CD4-positive, alpha-beta T cell (primary cell): ENCODE results near the gene LMF1. TPM values are rescaled to one million over a fixed set of nuclear protein-coding genes. Genes with fewer than 3 reads are reported as not detected.

Experiments
- ATAC-seq: fragments of 200-7000 bp; cut with Tn5 transposase; one replicate; pipeline ENCODE4 v1.10.0; 2022; ENCODE audit warnings: mild to moderate bottlenecking; ENCODE audit not compliant: poor library complexity
- CTCF ChIA-PET: fragments of 350-600 bp; sonication (Branson Sonifier 250); formaldehyde crosslinking; loops from one replicate; lab custom pipeline; 2021; ENCODE audit warnings: antibody characterized with exemption, inconsistent platforms; lab: Charles Lee
- POLR2A ChIA-PET: fragments of 350-600 bp; sonication (Branson Sonifier 250); formaldehyde crosslinking; loops from one replicate; lab custom pipeline; 2021; ENCODE audit warnings: antibody characterized with exemption, inconsistent platforms; lab: Charles Lee
- DNase-seq, 14 experiments: peaks; one replicate each; pipeline ENCODE4 v3.0.0-alpha.2; 2013 to 2020; ENCODE audit warnings: mixed read lengths in 2 of 14
- H3K27ac ChIP-seq, 2 donors: one replicate each; pipeline versions ENCODE4 v1.5.1 to v1.7.0; 2013; ENCODE audit warnings: low read length in 2 of 2, low read depth in 1 of 2, mild to moderate bottlenecking in 1 of 2
- H3K27me3 ChIP-seq, 2 experiments: 1 replicate in 1 of 2; 2 replicates in 1 of 2; pipeline versions ENCODE4 v1.6.1 to v1.7.0; 2013; ENCODE audit warnings: low read length in 2 of 2, control low read depth in 1 of 2, mild to moderate bottlenecking in 1 of 2, moderate library complexity in 1 of 2; ENCODE audit not compliant: insufficient read depth in 2 of 2, control insufficient read depth in 1 of 2
- H3K36me3 ChIP-seq: one replicate; pipeline ENCODE4 v1.6.1; 2013; ENCODE audit warnings: low read length, control low read depth; ENCODE audit not compliant: insufficient read depth
- H3K4me1 ChIP-seq: one replicate; pipeline ENCODE4 v1.6.1; 2013; ENCODE audit warnings: low read length, control low read depth; ENCODE audit not compliant: insufficient read depth
- H3K4me3 ChIP-seq: one replicate; pipeline ENCODE4 v1.5.1; 2013; ENCODE audit warnings: mild to moderate bottlenecking, low read length, moderate library complexity
- H3K9me3 ChIP-seq, 2 experiments: 1 replicate in 1 of 2; 2 replicates in 1 of 2; pipeline versions ENCODE4 v1.6.1 to v1.7.0; 2013; ENCODE audit warnings: low read length in 2 of 2, mild to moderate bottlenecking in 2 of 2, control low read depth in 1 of 2, moderate library complexity in 1 of 2; ENCODE audit not compliant: control insufficient read depth in 1 of 2, insufficient read depth in 1 of 2
- H3K27ac Mint-ChIP-seq: one replicate; pipeline ENCODE4 v1.8.0; 2020; ENCODE audit warnings: mixed read lengths
- H3K27me3 Mint-ChIP-seq: one replicate; pipeline ENCODE4 v1.8.0; 2021; ENCODE audit warnings: mixed read lengths
- H3K36me3 Mint-ChIP-seq: one replicate; pipeline ENCODE4 v1.8.0; 2021; ENCODE audit warnings: low read depth, mixed read lengths
- H3K4me1 Mint-ChIP-seq: one replicate; pipeline ENCODE4 v1.8.0; 2021; ENCODE audit warnings: low read depth, mixed read lengths
- H3K4me3 Mint-ChIP-seq: one replicate; pipeline ENCODE4 v1.8.0; 2020; ENCODE audit warnings: mild to moderate bottlenecking, mixed read lengths
- H3K9me3 Mint-ChIP-seq: one replicate; pipeline ENCODE4 v1.8.0; 2020; ENCODE audit warnings: mixed read lengths
- intact Hi-C, 2 experiments: fragments of 100-400 bp; cut with DNase I in 1 of 2; cut with micrococcal nuclease in 1 of 2; formaldehyde crosslinking; loops; one replicate each; pipeline versions ENCODE4 v1.15.1 to v1.9.0; 2023 to 2025; cut with DNase I, micrococcal nuclease
- total RNA-seq, 174 experiments: library from RNA in 2 of 174; stranded (reverse) in 2 of 174; gene quantifications; one replicate each; pipeline ENCODE4 v1.2.3 and lab custom pipeline; 2021 to 2026
- TF ChIP-seq, protein P1 (sequence below): fragments of 200-600 bp; IDR thresholded peaks from one replicate; pipeline ENCODE4 v1.8.0; 2022; ENCODE audit warnings: antibody characterized with exemption, mild to moderate bottlenecking

LMF1 gene
- total RNA-seq, 2 experiments from 2014 or later, result 26.8 to 27.6 TPM

- H3K27ac ChIP-seq, result no peak overlapping the region
- ChIA-PET POLR2A (no interaction called here), CTCF (no interaction called here)
- no peaks in the 10 kb centered on the region for H3K27me3 Mint-ChIP-seq
- no peak overlapping the region for H3K4me3 ChIP-seq
- no peaks in the 10 kb centered on the region for H3K27me3 ChIP-seq
- intact Hi-C loops, result no loop called here
- peaks cover under 1% of the 10 kb centered on the region for H3K9me3 Mint-ChIP-seq
- no peak overlapping the region for H3K27ac Mint-ChIP-seq
- peaks cover 5 to 19% of the 10 kb centered on the region in 2 experiments for H3K9me3 ChIP-seq
- H3K4me1 Mint-ChIP-seq, result no peaks in the 10 kb centered on the region
- no peaks in the 10 kb centered on the region for H3K4me1 ChIP-seq
- DNase-seq (no peak), ATAC-seq (no peak)
- no peak overlapping the region for H3K4me3 Mint-ChIP-seq
- peaks cover 37% of the 10 kb centered on the region for H3K36me3 Mint-ChIP-seq
- TF ChIP-seq, protein P1, sequence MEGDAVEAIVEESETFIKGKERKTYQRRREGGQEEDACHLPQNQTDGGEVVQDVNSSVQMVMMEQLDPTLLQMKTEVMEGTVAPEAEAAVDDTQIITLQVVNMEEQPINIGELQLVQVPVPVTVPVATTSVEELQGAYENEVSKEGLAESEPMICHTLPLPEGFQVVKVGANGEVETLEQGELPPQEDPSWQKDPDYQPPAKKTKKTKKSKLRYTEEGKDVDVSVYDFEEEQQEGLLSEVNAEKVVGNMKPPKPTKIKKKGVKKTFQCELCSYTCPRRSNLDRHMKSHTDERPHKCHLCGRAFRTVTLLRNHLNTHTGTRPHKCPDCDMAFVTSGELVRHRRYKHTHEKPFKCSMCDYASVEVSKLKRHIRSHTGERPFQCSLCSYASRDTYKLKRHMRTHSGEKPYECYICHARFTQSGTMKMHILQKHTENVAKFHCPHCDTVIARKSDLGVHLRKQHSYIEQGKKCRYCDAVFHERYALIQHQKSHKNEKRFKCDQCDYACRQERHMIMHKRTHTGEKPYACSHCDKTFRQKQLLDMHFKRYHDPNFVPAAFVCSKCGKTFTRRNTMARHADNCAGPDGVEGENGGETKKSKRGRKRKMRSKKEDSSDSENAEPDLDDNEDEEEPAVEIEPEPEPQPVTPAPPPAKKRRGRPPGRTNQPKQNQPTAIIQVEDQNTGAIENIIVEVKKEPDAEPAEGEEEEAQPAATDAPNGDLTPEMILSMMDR, result no peak
- H3K36me3 ChIP-seq, result peaks cover 40% of the 10 kb centered on the region
Measured at GRCh38 chr16:947255-947921, 23.4 kb downstream of the LMF1 start.

GRCh38 chr16:946048-946395 lies 24.8 kb downstream of the LMF1 start:
- ChIA-PET CTCF (no interaction called here), POLR2A (no interaction called here)
- Histone ChIP-seq H3K9me3 (peaks cover 13 to 26% of the 10 kb centered on the region in 2 experiments), H3K27ac (no peak overlapping the region), H3K4me1 (no peaks in the 10 kb centered on the region), H3K27me3 (no peaks in the 10 kb centered on the region), H3K36me3 (peaks cover 32% of the 10 kb centered on the region), H3K4me3 (no peak overlapping the region)
- TF ChIP-seq, protein P1, result no peak
- H3K36me3 Mint-ChIP-seq, result peaks cover 46% of the 10 kb centered on the region
- DNase-seq (no peak), ATAC-seq (no peak)
- no peak overlapping the region for H3K27ac Mint-ChIP-seq
- no peaks in the 10 kb centered on the region for H3K27me3 Mint-ChIP-seq
- peaks cover 6% of the 10 kb centered on the region for H3K9me3 Mint-ChIP-seq
- intact Hi-C loops, result no loop called here
- H3K4me1 Mint-ChIP-seq, result no peaks in the 10 kb centered on the region
- H3K4me3 Mint-ChIP-seq, result no peak overlapping the region

DNA sequence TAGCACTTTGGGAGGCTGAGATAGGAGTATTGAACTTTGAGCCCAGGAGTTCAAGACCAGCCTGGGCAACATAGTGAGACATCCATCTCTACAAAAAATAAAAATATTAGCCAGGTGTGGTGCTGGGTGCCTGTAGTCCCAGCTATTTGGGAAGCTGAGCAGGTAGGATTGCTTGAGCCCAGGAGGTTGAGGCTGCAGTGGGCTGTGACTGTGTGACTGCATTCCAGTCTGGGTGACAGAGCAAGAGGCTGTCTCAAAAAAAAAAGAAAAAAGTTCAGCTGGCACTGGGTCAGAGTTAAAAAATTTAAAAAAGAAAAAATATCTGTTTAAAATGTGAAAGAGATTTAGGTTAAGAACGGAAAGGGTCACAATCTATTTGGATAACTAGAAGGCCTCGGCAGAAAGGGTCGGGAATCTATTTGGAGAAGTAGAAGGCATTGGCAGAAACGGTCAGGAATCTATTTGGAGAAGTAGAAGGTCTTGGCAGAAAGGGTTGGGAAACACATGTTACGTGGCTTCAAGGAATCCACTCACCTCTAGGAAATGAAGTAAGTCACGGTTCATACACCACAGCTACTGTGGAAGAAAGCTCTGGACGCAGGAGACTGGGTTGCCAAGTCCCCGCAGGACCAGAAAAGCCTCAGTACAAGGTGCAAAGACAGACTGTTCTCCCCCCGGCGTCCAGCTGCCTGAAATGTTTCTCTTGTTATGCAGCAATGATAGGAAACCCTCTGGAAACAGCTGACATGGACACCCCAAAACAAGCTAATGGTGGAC lies 25.3 kb downstream of the LMF1 start:
- H3K27ac ChIP-seq, result no peak overlapping the region
- Mint-ChIP-seq H3K27ac (no peak overlapping the region), H3K9me3 (peaks cover 6% of the 10 kb centered on the region), H3K4me1 (no peaks in the 10 kb centered on the region), H3K27me3 (no peaks in the 10 kb centered on the region), H3K36me3 (peaks cover 51% of the 10 kb centered on the region), H3K4me3 (no peak overlapping the region)
- CTCF ChIA-PET, result no interaction called here
- POLR2A ChIA-PET, result no interaction called here
- DNase-seq (no peak), ATAC-seq (no peak)
- no peaks in the 10 kb centered on the region for H3K4me1 ChIP-seq
- no peak overlapping the region for H3K4me3 ChIP-seq
- H3K36me3 ChIP-seq, result peaks cover 32% of the 10 kb centered on the region
- TF ChIP-seq, protein P1, result no peak
- intact Hi-C loops, result no loop called here
- H3K27me3 ChIP-seq, result no peaks in the 10 kb centered on the region
- peaks cover 13 to 27% of the 10 kb centered on the region in 2 experiments for H3K9me3 ChIP-seq
